Parathyroid adenoma (tissue), 2 donors: Measurements from ENCODE around the gene SPATA13.

Source experiments
- H2AFZ ChIP-seq: fragments of 300-600 bp; sonication (generic); one replicate; pipeline ENCODE4 v1.7.0; 2017; ENCODE audit warnings: antibody characterized with exemption, mild to moderate bottlenecking
- H3K27ac ChIP-seq: fragments of 300-600 bp; sonication (generic); one replicate; pipeline ENCODE4 v1.7.0; 2017
- H3K27me3 ChIP-seq: fragments of 300-600 bp; sonication (generic); one replicate; pipeline ENCODE4 v1.7.0; 2017; ENCODE audit warnings: low read length; ENCODE audit not compliant: control insufficient read depth, insufficient read depth
- H3K36me3 ChIP-seq: fragments of 300-600 bp; sonication (generic); one replicate; pipeline ENCODE4 v1.7.0; 2017; ENCODE audit warnings: low read length; ENCODE audit not compliant: control insufficient read depth, insufficient read depth
- H3K4me1 ChIP-seq: fragments of 300-600 bp; sonication (generic); one replicate; pipeline ENCODE4 v1.7.0; 2017; ENCODE audit warnings: control low read depth
- H3K4me2 ChIP-seq: fragments of 300-600 bp; sonication (generic); one replicate; pipeline ENCODE4 v1.7.0; 2017; ENCODE audit warnings: low read length
- H3K4me3 ChIP-seq: fragments of 300-600 bp; sonication (generic); one replicate; pipeline ENCODE4 v1.7.0; 2017; ENCODE audit warnings: low read depth, low read length
- H3K79me2 ChIP-seq: fragments of 300-600 bp; sonication (generic); one replicate; pipeline ENCODE4 v1.7.0; 2017; ENCODE audit warnings: control low read depth
- H3K9ac ChIP-seq: fragments of 300-600 bp; sonication (generic); one replicate; pipeline ENCODE4 v1.7.0; 2017; ENCODE audit warnings: mild to moderate bottlenecking
- H3K9me3 ChIP-seq: fragments of 300-600 bp; sonication (generic); one replicate; pipeline ENCODE4 v1.7.0; 2017; ENCODE audit warnings: low read length; ENCODE audit not compliant: control insufficient read depth
- TF ChIP-seq, protein P1 (sequence below): fragments of 300-600 bp; sonication (generic); IDR thresholded peaks from one replicate; pipeline ENCODE4 v1.7.0; 2017; ENCODE audit warnings: antibody characterized with exemption, mild to moderate bottlenecking
- donor health status: primary hyperparathyroidism.

The SPATA13 gene

DNA sequence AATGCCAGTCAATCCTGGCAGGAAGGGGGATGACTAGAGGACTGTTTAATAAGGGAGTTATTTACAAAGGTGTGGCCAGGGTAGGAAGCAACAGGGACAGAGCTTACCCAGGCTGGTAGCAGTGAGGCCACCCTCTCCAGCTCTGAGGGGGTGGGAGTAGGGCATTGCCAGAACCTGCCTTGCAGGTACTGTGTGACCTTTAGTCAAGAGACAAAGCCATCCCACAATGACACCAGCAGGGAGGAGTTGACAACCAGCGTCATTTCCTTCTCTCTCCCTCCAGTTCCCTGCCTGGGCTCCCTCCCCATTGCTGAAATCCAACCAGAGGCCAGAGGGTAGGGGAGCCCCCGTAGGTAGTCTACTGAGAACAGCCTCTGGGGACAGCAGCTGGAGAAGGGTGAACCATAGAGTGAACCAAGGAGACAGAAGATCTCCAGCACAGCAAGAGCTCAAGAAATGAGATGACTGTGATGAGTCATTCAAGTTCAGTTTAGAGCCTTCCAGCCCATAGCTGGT lies 33.3 kb upstream of the SPATA13 start:
- TF ChIP-seq, protein P1, sequence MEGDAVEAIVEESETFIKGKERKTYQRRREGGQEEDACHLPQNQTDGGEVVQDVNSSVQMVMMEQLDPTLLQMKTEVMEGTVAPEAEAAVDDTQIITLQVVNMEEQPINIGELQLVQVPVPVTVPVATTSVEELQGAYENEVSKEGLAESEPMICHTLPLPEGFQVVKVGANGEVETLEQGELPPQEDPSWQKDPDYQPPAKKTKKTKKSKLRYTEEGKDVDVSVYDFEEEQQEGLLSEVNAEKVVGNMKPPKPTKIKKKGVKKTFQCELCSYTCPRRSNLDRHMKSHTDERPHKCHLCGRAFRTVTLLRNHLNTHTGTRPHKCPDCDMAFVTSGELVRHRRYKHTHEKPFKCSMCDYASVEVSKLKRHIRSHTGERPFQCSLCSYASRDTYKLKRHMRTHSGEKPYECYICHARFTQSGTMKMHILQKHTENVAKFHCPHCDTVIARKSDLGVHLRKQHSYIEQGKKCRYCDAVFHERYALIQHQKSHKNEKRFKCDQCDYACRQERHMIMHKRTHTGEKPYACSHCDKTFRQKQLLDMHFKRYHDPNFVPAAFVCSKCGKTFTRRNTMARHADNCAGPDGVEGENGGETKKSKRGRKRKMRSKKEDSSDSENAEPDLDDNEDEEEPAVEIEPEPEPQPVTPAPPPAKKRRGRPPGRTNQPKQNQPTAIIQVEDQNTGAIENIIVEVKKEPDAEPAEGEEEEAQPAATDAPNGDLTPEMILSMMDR: no peak
- no peaks in the 10 kb centered on the region for H3K36me3 ChIP-seq

DNA sequence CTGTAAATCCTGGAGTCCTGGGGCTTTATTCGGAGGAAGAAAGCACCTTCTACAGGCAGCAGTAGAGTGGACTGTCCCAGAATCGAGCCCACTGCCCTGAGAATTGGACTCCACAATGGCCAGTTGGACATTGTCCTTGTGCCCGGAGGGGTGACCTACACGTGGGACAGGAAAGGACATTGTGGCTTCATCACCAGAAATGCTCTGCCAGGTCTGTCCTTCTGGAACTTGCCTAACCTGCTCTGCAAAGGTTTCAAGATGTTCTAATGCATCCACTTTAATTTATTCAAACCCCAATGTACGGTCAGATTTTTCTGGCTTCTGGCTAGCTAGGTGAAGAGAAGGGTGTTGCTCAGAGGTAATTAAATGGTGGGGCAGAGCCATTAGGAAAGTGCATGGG lies 32.4 kb upstream of the SPATA13 start:
- Histone ChIP-seq H2AFZ (no peak overlapping the region), H3K4me2 (no peak overlapping the region), H3K27ac (no peak overlapping the region), H3K36me3 (no peaks in the 10 kb centered on the region), H3K9ac (no peak overlapping the region), H3K79me2 (no peaks in the 10 kb centered on the region), H3K4me1 (no peaks in the 10 kb centered on the region), H3K9me3 (no peaks in the 10 kb centered on the region), H3K4me3 (no peak overlapping the region), H3K27me3 (no peaks in the 10 kb centered on the region)
- TF ChIP-seq, protein P1: no peak

More for the DNA sequence above, 33.3 kb upstream of the SPATA13 start:
- H3K79me2 ChIP-seq: no peaks in the 10 kb centered on the region
- no peak overlapping the region for H3K9ac ChIP-seq
- H3K4me1 ChIP-seq: no peaks in the 10 kb centered on the region
- H3K27ac ChIP-seq: no peak overlapping the region
- no peak overlapping the region for H3K4me2 ChIP-seq
- no peak overlapping the region for H2AFZ ChIP-seq
- H3K27me3 ChIP-seq: no peaks in the 10 kb centered on the region
- no peak overlapping the region for H3K4me3 ChIP-seq
- no peaks in the 10 kb centered on the region for H3K9me3 ChIP-seq

DNA sequence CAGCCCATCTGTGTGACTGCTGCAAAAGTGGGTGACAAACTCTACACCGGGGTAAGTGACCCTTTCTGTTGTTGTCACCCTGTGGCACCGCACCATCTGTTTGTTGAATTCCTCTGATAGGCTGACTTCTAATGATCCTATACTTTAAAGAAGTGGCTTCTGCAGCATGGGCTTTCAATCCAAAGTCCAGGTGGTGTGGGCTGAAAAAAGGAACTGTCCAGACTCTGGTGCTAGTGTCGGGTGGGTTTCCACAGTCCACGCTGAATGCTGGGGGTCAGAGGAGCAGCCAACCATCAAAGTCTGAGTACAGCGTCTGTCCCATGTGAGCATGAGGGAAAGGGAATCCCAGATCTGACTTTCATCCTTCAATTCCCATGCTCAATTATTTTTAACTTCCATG lies 31.6 kb upstream of the SPATA13 start:
- Histone ChIP-seq H3K36me3 (no peaks in the 10 kb centered on the region), H3K4me3 (no peak overlapping the region), H3K9me3 (no peaks in the 10 kb centered on the region), H2AFZ (no peak overlapping the region), H3K4me1 (no peaks in the 10 kb centered on the region), H3K27me3 (no peaks in the 10 kb centered on the region), H3K9ac (no peak overlapping the region), H3K4me2 (no peak overlapping the region), H3K27ac (no peak overlapping the region), H3K79me2 (no peaks in the 10 kb centered on the region)
- TF ChIP-seq, protein P1: no peak

DNA sequence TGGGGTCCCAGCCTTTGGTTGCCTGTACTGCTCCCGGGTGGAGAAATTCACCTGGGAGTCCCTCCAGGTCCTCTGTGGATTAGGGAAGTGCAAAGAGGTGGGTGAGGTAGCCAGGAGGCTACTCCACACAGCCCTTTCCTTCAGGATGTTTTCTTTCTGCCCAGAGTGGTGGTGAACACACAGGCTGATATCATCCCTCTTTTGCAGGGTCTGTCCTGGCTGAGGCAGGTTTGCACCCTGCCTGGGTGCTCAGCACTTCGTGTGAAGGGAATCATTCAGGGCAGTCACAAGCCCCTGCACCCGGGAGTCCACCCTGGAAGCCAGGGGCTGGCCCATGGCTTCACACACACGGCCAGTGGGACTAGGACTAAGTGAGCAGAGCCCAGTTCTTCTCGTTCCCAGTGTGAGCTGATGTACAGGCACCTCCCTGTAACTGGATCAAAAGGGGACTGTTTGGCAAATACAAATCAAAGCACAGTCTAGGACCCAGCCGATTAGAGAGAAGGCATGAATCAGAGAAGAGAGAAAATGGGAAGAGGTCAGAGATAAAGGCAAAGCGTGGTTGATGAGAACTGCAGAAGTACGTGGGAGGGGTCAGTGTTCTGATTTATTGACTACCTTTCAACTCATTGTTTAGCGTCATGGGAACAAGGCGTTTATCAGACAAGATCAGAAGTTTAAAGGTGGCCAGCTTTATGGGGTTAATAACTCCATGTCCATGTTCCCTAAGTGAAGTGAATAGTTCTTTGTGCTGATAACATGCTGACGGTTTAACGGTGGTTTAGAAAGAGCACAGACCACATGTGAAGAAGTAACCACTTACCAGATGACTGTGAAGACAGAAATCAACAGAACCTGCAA lies 30.4 kb upstream of the SPATA13 start:
- no peak overlapping the region for H3K9ac ChIP-seq

More for the DNA sequence above, 30.4 kb upstream of the SPATA13 start:
- TF ChIP-seq, protein P1: no peak
- Histone ChIP-seq H3K79me2 (no peaks in the 10 kb centered on the region), H3K36me3 (no peaks in the 10 kb centered on the region), H3K27ac (no peak overlapping the region), H3K9me3 (no peaks in the 10 kb centered on the region), H3K27me3 (no peaks in the 10 kb centered on the region), H3K4me3 (no peak overlapping the region), H2AFZ (no peak overlapping the region), H3K4me2 (no peak overlapping the region), H3K4me1 (no peaks in the 10 kb centered on the region)
